ENCODE data around the gene BDH1.

DNA sequence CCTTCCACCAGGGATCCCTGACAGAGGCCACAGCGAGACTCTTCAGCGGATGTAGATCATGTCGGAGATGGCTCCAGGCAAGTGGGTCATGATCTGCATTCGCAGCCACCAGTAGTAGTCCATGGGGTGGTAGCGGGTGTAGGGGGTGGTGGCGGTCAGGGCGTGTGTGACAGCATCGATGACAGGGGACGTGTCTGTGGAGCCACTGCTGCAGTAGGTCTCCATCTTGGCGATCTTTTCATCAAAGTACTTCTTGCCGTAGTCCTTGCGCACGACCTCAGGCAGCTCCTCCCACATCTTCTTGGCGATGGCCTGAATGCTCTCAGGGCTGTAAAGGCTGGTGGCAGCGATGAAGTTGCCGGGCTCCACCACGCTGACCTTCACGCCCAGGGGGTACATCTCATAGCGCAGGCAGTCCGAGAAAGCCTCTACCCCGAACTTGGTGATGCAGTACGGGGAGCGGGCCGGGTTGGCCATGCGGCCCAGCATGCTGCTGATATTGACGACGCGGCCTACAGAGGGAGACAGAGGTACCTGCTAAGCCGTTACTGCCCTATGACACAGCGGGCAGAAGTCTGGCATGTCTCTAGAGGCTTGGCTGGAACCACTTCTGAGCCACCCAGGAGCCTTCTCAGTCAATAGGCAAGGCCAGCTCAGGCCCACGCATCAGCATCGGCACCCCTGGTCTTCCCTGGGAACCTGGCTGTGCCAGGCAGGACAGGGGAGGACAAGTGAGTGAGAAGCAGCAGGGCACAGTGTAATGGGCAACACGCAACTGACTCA lies 43.7 kb downstream of the BDH1 start:
- TF ChIP-seq, protein P1, sequence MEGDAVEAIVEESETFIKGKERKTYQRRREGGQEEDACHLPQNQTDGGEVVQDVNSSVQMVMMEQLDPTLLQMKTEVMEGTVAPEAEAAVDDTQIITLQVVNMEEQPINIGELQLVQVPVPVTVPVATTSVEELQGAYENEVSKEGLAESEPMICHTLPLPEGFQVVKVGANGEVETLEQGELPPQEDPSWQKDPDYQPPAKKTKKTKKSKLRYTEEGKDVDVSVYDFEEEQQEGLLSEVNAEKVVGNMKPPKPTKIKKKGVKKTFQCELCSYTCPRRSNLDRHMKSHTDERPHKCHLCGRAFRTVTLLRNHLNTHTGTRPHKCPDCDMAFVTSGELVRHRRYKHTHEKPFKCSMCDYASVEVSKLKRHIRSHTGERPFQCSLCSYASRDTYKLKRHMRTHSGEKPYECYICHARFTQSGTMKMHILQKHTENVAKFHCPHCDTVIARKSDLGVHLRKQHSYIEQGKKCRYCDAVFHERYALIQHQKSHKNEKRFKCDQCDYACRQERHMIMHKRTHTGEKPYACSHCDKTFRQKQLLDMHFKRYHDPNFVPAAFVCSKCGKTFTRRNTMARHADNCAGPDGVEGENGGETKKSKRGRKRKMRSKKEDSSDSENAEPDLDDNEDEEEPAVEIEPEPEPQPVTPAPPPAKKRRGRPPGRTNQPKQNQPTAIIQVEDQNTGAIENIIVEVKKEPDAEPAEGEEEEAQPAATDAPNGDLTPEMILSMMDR (conservative IDR thresholded peaks at IDR 0.05; ENCODE audit: low read length): no peak
- TF ChIP-seq EZH2phosphoT487 (IDR thresholded peaks at IDR 0.05; ENCODE audit: borderline replicate concordance): no peak
